ENCODE results near the gene CEP170B. TPM values are rescaled to one million over a fixed set of nuclear protein-coding genes. Genes with fewer than 3 reads are reported as not detected.
A peak's percentile ranks its signal among the peaks of the same experiment; 100 is the strongest.

CEP170B gene
- total and polyA plus RNA-seq, 2 donors from 2014 or later = 8.1 to 42.4 TPM

DNA sequence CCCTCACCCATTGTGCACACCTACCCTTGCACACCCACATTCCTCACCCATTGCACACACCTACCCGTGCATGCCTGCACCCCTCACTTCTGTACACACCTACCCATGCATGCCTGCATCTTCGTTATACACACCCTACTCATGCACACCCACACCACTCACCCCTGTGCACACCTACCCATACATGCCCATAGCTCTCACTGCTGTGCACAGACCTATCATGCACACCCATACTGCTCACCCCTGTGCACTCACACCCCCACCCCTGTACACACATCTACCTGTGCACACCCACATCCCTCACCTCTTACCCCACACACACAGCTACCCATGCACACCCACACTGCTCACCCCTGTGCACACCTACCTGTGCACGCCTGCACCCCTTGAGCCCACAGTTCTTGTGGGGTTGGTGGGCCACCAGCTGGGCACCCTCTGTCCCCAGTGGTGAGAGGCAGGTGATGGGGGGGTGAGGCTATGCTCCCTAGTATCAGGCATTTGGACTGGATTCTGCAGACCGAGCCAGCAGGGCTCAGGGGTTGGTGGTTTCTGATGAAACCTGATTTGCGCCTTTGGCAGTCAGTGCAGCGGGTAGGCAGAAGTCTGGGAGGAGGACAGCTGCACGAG, 15.6 kb downstream of the CEP170B start:
- H3K9ac ChIP-seq (ENCODE audit: low read length in 3 of 3) = no peak overlapping the region
- no peak overlapping the region for H3K27ac ChIP-seq (ENCODE audit: low read depth in 2 of 2, low read length in 2 of 2)
- no peaks in the 10 kb centered on the region for H3K9me3 ChIP-seq (ENCODE audit: control insufficient read depth in 2 of 3, insufficient read depth in 1 of 3, low read length in 3 of 3)
- no peaks in the 10 kb centered on the region for H3K27me3 ChIP-seq (ENCODE audit: control insufficient read depth, insufficient read depth, low read length)
- no peak overlapping the region for H3K4me3 ChIP-seq (ENCODE audit: low read length in 3 of 3)
- DNase-seq (no peak), FAIRE-seq (no peak)
- no peaks in the 10 kb centered on the region for H3K4me1 ChIP-seq (ENCODE audit: control insufficient read depth in 2 of 3, insufficient read depth in 2 of 3, low read depth in 1 of 3, low read length in 3 of 3)
- TF ChIP-seq, protein P1, sequence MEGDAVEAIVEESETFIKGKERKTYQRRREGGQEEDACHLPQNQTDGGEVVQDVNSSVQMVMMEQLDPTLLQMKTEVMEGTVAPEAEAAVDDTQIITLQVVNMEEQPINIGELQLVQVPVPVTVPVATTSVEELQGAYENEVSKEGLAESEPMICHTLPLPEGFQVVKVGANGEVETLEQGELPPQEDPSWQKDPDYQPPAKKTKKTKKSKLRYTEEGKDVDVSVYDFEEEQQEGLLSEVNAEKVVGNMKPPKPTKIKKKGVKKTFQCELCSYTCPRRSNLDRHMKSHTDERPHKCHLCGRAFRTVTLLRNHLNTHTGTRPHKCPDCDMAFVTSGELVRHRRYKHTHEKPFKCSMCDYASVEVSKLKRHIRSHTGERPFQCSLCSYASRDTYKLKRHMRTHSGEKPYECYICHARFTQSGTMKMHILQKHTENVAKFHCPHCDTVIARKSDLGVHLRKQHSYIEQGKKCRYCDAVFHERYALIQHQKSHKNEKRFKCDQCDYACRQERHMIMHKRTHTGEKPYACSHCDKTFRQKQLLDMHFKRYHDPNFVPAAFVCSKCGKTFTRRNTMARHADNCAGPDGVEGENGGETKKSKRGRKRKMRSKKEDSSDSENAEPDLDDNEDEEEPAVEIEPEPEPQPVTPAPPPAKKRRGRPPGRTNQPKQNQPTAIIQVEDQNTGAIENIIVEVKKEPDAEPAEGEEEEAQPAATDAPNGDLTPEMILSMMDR (IDR thresholded peaks at IDR 0.05; ENCODE audit: borderline replicate concordance, extremely low read depth, insufficient read depth) = no peak
- H3K36me3 ChIP-seq (ENCODE audit: control insufficient read depth in 2 of 3, insufficient read depth in 3 of 3, low read length in 3 of 3) = peaks cover 2 to 8% (median 8%) of the 10 kb centered on the region in 3 donors
- intact Hi-C loops (cut with DNase I) = no loop called here

DNA sequence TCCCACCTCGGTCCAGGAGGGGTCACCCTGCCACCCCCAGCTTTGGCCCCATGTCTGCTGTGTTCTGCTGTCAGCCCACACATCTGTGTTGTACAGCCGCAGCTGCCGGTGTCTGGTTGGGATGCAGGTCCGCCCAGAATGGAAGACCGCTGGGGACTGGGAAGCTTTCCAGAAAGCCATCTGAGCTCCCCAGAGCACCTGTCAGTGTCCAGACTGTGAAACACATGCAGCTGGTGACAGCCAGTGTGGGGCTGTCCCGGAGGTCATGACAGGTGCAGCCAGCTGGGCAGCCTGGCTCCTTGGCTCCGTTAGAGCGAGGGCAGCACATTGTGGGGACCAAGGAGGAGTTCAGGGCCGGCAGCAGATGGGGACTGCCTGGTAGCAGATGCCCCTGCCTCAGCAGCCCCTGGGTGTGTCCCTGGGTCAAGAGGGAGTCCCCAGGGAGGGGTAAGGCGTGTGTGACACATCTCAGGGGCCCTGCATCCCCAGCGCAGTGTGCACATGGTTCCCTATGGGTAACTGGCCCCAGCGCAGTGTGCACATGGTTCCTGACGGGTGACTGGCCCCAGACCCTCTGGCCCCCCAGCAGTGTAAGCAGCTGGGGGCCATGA, 16.4 kb downstream of the CEP170B start:
- no peak overlapping the region for H3K27ac ChIP-seq (ENCODE audit: low read depth in 2 of 2, low read length in 2 of 2)
- FAIRE-seq (no peak), DNase-seq (peak in 3 of 5 donors; percentile 27 to 68 (median 66))
- TF ChIP-seq, protein P1 (IDR thresholded peaks at IDR 0.05; ENCODE audit: borderline replicate concordance, extremely low read depth, insufficient read depth) = no peak
- no peak overlapping the region for H3K4me3 ChIP-seq (ENCODE audit: low read length in 3 of 3)
- H3K9me3 ChIP-seq (ENCODE audit: control insufficient read depth in 2 of 3, insufficient read depth in 1 of 3, low read length in 3 of 3) = no peaks in the 10 kb centered on the region
- peaks cover 2 to 8% (median 8%) of the 10 kb centered on the region in 3 donors for H3K36me3 ChIP-seq (ENCODE audit: control insufficient read depth in 2 of 3, insufficient read depth in 3 of 3, low read length in 3 of 3)
- intact Hi-C loops (cut with DNase I) = no loop called here
- H3K4me1 ChIP-seq (ENCODE audit: control insufficient read depth in 2 of 3, insufficient read depth in 2 of 3, low read depth in 1 of 3, low read length in 3 of 3) = no peaks in the 10 kb centered on the region
- no peak overlapping the region for H3K9ac ChIP-seq (ENCODE audit: low read length in 3 of 3)
- no peaks in the 10 kb centered on the region for H3K27me3 ChIP-seq (ENCODE audit: control insufficient read depth, insufficient read depth, low read length)

DNA sequence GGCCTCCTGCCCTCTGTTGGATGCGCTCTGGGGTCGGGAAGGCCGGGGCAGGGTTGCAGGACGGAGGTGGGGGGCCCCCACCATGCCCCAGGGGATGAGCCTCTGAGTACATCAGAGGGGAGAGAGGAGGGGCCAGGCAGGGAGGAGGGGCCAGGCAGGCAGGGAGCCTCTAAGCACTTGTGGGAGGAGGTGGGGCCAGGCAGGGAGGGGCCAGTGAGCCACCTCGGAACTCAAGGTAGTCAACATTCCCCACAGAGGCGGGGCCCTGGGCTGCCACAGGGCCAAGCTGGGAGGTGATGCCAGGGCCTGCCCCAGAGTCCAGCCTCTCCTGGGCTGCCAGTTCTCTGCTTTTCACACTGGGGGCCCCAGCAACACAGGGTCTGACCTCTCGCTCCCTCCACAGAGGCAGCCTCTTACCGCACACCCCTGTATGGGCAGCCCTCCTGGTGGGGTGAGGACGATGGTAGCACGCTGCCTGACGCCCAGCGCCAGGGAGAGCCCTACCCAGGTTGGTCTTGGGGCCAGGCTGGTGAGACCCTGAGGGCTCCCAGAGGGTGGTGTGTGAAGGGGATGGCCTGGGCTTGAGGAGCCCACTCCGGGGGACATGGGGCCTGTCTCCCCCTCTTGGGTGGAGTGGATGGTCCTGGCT, 17.4 kb downstream of the CEP170B start:
- no peak for FAIRE-seq
- no peak overlapping the region for H3K9ac ChIP-seq (ENCODE audit: low read length in 3 of 3)
- no peak overlapping the region for H3K27ac ChIP-seq (ENCODE audit: low read depth in 2 of 2, low read length in 2 of 2)
- peak in 1 of 5 donors; percentile 84 for DNase-seq
- TF ChIP-seq, protein P1 (IDR thresholded peaks at IDR 0.05; ENCODE audit: borderline replicate concordance, extremely low read depth, insufficient read depth) = no peak
- no peaks in the 10 kb centered on the region for H3K27me3 ChIP-seq (ENCODE audit: control insufficient read depth, insufficient read depth, low read length)
- H3K36me3 ChIP-seq (ENCODE audit: control insufficient read depth in 2 of 3, insufficient read depth in 3 of 3, low read length in 3 of 3) = peaks cover 2 to 12% (median 8%) of the 10 kb centered on the region in 3 donors
- intact Hi-C loops (cut with DNase I) = no loop called here
- H3K9me3 ChIP-seq (ENCODE audit: control insufficient read depth in 2 of 3, insufficient read depth in 1 of 3, low read length in 3 of 3) = no peaks in the 10 kb centered on the region
- no peaks in the 10 kb centered on the region for H3K4me1 ChIP-seq (ENCODE audit: control insufficient read depth in 2 of 3, insufficient read depth in 2 of 3, low read depth in 1 of 3, low read length in 3 of 3)
- H3K4me3 ChIP-seq (ENCODE audit: low read length in 3 of 3) = no peak overlapping the region
